ENCODE data around the gene TCF15.
"Not testable (repeated sequence)": the region's sequence is repeated elsewhere in the genome, so short reads cannot be mapped to it uniquely, and the experiment has no call there.

The TCF15 gene

DNA sequence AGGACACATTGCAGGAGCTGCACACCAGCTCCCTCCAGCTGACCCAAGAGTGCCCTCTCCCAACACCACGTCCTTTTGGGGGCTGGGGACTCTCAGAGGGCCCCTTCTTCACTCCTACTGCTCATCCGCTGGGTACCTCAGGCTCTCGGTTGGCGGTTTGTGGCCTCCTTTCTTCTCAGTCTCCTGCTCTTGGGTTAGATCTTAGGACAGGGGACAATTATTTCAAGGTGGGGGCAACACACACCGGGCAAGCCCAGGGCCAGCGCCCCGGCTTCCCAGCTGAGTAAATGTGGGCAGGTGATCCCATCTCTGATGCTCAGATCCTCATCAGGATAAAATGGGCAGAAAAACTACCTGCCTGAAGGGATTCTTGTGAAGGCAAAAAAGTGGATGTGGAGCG, 1.1 kb downstream of the TCF15 start:
- DNase-seq, result no peak

DNA sequence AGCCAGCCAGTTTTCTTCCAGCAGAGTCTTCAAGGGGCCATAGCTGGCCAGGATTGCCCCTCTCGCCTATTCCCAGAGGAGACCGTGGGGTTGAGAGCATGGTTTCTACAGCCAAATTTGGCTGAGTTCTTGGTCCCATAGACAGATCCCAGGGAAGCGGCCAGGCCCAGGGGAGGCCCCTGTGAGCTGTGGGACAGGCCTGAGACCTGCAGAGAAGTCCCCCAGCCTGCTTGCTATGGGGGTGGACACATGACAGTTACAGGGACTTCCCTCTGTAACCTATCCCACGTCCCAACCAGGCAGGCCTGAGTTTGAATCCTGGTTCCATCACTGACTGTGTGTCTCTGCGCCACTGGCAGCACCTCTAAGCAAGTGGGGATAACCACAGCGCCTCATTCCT, 2.6 kb downstream of the TCF15 start:
- DNase-seq, result no peak

DNA sequence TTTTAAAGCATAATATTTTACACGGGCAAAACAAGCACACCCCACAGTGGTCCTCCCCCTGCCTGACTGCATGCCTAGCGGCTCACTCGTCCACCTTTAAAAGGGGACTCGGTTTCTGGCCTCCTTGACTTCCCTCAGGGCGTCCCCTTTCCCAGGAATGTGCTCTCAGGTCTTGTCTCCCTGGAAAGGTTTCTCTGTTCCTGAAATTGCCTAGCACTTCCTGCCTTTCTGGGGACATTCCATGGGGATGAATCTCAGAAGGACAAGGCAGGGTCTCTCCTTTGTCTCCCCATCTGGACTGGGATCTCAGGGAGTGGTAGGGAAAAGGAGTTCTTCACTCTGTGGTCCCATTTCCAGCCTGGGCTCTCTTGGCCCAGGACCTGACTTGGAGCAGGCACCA, 4.9 kb downstream of the TCF15 start:
- no peak for DNase-seq

DNA sequence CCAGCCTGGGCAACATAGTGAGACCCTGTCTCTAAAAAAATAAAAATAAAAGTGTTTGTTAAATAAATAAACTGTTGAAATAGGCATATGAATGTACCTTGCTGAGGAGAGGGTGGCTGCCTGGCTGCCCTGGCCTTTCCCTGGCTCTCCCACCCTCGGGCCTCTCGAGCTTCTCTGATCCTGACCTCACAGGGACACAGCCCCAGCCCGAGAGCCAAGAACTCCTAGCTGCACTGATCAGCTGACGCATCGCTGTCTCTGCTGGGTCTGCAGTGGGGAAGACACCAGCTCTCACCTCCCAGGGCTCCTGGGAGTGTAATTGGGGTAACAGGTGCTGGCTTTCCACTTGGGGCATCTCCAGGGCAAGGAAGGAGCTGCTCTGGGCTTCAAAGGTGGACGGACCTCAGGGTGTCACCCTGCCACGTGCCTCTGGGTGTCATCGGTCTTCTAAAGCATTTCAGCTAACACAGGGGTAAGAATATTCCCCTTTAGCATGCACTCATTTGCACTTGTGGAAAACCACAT, 6.9 kb downstream of the TCF15 start:
- DNase-seq, result no peak

DNA sequence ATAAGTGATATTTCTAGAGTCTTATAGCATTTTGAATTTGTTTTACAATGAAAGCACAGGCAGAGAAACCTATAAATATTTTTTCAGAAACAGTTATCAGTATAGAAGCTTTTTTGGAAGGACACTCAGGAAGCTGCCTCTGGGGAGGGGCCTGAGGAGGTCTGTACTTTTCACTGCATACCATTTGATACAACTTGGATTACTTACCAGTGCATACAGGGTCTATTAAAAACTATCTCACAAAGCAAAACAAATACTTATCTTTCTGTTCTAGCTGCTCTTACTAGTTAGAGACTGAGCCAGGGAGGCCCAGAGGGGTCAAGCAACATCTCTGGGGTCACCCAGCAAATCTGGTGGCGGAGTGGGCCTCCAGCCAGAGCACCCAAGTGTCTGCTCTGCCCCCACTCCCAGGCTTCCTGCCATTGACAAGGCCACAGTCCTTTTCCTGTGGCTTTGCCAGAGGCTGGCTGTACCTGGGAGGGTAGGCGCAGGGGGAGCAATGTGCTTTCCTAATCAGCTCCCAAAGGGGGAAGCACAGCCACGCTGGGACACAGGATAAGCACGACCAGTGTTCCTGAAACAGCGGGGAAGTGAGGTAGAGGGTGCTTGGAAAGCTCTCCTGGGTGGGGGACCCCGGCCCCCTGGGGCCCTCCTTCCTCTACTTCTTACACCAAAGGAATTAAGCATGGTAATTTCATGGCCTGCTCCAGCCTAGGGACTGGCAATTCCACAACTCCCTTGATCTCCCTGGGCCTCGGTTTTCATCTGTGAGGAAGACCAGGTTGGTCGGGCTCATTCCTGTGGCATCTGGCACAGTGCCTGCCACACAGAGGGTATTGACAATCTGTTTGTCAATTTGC, 7.8 kb downstream of the TCF15 start:
- DNase-seq, result no peak

DNA sequence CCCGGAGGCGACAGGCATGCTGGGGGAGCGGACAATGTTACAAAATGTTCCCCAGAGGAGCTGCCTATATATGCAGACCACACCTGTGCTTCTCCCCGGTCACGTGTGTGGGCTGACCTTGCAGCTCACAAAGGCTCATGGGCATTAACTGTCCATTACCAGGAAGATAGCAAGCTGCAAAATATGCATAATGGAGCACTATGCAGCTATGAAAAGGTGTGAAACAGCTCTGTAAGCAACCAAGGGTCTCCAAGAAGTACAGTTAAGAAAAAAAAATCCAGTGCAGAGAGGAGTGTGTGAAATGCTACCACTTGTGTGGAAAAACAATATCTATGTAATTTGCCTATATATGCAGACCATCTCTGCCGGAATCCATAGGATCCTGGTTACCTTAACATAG, 9.4 kb downstream of the TCF15 start:
- no peak for DNase-seq

DNA sequence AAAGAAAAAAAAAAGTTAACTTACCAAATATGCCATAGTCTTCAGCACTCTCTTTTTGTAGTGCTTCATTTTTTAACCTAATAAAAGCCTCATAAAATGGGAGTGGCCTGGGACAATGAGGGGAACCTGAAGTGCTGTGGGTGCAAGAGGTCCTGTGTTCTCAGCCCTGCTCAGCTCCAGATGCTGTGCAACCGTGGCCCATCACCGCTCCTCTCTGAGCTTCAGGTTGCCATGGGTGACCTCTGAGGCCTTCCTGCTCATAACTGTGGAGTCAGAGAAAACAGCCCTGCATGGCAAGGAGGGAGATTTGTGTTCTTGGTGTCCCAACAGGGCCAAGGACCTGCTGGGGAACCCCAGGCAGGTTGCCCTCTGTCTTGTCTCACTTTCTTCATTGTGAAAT, 10.0 kb downstream of the TCF15 start:
- no peak for DNase-seq

DNA sequence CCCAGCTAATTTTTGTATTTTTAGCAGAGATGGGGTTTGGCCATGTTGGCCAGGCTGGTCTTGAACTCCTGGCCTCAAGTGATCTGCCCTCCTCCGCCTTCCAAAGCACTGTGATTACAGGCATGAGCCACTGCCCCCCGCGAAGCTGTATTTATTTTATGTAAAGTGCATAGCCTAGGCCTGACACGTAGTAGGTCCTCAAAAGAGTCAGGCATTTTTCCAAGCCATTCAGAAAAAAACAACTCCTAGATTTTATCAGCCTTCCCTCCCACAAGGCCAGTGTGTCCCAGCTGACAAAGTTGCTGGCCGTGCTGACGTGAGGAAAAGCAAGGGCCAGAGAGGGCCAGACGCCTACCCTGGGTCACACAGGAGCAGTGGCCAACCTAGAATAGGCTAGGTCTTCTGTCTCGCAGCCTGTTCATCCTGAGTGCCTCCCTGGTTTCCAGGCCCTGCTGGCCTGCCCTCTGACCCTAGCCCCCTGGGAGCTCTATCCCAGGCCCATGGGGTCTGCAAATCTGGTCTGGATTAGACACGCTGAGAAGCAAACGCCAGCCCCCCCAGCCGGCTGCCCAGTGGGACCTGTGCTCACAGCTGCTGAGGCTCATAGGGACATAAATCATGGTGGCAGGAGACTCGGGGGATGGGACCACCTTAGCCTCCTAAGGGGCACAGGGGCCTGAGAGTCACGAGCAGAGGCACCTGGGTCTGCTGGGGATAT, 11.8 kb downstream of the TCF15 start:
- DNase-seq, result no peak

DNA sequence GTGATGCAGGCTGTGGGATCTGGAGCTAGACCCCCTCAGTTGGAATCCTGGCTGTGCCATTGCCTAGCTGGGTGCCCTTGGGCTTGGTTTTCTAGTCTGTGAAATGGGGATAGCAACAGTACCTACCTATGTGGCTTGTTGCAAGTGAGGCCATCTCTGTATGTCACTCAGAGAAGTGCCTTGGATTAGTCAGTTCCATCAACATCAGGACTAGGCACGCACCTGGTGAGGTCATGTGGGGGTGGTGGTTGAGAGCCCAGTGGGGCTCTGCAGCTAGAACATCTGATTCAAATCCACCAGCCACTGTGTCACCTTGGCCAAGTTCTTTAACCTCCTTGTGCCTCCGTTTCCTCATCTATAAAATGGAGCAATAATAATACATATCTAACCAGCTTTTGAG, 12.5 kb downstream of the TCF15 start:
- DNase-seq, result no peak

DNA sequence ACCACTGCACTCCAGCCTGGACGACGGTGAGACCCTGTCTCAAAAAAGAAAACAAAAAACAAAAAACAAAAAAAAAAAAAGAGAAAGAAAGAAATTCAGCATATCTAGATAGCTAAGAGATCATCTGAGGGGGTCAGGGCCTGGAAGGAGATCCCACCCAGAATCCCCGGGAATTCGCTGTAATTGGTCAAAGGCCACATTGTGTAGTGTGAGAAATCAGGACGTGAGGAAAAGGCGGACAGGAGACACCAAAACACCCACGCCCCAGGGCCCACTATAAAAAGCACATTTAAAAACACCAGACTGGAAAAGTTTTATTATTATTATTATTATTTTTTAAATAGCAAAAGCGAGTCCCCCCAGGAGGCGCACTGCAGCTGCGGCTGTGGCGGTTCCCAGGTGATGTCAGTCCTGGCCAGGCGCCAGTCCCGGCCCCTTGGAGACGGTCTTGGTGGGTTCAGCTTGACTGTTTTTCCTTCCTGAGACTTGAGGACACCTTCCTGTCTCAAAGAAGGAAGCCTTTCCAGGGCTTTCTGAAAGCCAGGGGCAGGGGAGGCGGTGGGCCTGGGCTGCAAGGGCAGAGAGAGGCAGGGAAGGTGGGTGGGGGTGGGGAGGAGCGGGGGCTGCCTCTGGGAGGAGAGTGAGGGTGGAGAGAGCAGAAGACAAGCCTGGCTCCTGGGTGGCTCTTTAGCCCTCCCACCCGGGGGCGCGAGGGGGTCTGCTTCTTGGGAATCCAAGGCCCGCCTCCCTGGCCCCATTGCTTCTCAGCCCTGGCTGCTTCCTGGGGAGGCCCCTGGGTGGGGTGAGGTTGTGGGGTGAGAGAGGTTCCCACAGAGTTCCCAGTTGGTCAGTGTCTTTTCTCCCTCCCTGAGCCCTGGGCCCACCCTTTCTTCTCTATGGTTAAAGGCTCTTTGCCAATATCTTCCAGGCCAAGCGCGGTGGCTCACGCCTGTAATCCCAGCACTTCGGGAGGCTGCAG, 14.5 kb downstream of the TCF15 start:
- no peak for DNase-seq

DNA sequence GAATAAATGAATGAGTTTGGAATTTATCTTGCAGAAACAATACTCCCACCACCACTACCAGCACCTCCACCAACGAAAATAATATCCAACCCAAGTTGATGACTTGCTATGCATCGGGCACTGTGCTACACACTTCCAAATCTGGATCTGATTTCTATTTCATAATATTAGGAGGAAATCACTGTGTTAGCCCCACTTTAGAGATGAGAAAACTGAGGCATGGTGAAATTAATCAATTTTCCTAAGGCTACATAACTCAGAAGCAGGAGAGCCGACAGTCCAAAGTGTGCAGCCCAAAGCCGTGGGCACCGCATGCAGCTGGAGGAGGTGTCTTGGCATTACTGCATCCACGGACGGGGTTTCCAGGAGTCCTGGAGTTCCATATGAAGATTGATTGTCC, 17.6 kb downstream of the TCF15 start:
- DNase-seq, result no peak

DNA sequence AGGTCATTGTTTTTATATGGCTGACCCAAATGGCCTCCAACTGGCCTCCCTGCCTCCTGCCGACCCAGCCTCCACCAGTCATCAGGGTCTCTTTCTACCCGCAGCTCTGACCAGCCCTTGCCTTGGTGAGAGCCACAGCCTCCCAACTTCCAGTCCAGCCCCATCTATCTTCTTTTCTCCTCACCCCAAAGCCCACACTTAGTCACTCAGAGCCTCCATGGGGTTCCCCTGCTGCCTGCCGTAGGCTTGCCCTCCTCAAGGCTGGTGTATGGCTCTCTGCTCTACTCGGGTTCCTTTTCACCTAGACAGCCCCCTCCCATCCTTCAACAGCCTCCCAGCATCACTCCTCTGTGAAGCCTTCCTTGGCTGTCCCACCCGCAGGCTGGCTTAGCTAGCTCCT, 18.2 kb downstream of the TCF15 start:
- no peak for DNase-seq

DNA sequence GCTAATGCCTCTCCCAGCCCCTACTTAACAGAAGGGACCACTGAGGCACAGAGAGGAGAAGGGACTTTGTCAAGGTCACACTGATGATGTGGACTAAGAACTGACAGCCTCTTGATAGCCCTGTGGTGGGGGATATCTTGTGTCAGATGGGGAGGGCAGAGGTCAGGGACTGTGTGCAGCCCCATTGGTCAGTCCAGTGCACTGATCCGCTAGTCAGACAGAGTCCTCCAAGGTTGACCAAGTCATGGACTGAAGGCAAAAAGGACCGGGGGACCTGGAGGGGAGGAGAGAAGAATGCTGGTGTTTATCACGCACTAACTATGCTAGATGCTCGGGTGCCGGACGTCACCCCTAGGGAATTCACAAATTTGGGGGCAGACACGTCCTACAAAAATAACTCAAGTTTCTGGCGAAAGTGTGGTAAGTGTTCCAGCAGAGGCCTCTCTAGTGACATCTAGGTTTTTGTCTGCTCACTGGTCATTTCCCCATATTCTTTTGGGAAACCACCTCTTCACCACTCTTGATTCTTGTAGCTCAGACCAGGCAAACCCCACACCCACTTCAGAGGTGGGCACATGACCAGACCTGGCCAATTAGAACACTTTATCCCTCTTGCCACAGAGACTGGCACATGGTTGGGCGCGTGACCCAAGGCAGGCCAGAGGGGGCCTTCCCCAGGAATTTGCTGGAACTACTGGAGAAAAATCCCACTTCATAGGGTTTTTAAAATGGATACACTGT, 21.0 kb downstream of the TCF15 start:
- no peak for DNase-seq

DNA sequence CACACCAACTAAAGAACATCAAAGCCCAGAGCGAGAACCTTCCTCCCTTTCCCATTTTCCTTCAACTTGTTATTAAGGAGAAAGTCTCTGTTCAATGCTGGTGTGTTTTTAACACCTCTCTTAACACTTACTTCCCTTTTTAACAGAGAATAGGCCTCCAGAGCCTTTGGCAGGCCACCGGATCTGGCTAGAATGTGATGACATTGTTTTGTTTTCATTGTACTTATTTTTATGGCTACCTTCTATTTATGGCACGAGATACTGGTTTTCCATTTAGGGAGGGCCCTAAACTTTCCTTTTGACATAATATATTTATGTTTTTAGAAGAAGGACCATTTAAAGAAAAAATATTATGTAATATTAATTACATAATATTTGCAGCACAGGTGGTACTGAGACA, 21.6 kb downstream of the TCF15 start:
- DNase-seq, result no peak

DNA sequence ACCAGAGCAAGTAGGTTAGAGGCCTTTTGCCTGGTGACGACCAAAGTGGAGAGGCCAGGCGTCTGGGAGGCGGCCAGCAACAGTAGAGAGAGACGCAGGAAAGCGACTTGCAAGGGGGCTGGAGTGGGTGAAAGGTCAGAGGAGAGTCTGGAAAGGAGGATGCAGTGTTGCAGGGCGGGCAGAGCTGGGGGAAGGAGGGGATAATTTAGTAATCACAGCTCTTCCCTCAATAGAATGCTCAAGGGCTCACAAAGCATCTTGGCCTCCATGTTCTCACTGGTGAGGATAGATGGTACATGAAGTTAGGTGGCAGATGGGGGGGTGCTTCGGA, 25.2 kb downstream of the TCF15 start:
- DNase-seq, result no peak

DNA sequence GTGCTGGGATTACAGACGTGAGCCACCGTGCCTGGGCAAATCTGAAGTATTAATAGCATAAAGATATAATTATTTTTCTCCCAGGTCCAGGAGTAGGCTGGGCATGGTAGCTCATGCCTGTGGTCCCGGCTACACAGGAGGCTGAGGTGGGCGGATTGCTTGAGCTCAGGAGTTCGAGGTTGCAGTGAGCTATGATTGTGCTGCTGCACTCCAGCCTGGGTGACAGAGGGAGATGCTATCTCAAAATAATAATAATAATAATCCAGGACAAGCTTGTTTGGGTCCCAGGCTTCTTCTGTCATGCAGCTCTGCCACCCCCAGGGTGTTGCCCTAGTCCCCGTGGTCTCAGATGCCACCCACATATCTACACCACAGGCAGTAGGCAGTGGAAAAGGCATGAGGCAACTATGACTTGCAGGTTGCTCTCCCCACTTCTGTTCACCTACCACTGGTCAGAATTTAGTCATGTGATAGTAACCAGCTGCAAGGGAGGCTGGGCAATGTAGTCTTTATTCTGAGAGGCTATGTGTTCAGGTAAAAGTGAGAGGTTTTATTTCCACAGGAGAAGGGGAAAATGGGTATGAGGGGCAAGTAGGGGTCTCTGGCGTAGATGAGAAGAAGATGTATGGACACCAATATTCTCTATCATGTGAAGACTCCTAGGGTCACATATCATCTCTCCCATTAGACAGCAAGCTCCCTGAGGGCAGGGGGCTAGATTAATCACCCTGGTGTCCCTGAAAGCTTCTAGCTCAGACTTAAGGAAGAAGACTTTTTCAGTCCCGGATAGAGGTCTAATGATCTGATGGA, 25.7 kb downstream of the TCF15 start:
- DNase-seq, result no peak

DNA sequence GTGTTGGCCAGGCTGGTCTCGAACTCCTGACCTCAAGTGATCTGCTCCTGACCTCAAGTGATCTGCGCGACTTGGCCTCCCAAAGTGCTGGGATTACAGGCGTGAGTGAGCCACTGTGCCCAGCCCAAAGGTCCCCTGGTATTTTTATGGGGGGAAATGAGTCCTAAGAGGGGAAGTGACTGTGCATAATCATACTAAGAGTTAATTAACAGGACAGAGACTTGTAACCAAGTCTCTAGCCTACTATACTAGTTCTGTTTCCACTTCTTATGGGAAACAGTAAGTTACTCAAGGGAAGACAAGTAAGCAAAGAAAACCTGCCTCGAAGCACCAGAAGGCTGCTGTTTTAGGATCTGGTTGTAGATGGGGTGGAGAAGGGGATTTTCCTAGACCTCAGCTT, 27.9 kb downstream of the TCF15 start:
- no peak for DNase-seq

DNA sequence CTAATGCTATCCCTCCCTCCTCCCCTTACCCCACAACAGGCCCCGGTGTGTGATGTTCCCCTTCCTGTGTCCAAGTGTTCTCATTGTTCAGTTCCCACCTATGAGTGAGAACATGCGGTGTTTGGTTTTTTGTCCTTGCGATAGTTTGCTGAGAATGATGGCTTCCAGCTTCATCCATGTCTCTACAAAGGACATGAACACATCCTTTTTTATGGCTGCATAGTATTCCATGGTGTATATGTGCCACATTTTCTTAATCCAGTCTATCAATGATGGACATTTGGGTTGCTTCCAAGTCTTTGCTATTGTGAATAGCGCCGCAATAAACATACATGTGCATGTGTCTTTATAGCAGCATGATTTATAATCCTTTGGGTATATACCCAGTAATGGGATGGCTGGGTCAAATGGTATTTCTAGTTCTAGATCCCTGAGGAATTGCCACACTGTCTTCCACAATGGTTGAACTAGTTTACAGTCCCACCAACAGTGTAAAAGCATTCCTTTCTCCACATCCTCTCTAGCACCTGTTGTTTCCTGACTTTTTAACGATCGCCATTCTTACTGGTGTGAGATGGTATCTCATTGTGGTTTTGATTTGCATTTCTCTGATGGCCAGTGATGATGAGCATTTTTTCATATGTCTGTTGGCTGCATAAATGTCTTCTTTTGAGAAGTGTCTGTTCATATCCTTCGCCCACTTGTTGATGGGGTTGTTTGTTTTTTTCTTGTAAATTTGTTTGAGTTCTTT, 31.0 kb downstream of the TCF15 start:
- DNase-seq, result not testable (repeated sequence)

DNA sequence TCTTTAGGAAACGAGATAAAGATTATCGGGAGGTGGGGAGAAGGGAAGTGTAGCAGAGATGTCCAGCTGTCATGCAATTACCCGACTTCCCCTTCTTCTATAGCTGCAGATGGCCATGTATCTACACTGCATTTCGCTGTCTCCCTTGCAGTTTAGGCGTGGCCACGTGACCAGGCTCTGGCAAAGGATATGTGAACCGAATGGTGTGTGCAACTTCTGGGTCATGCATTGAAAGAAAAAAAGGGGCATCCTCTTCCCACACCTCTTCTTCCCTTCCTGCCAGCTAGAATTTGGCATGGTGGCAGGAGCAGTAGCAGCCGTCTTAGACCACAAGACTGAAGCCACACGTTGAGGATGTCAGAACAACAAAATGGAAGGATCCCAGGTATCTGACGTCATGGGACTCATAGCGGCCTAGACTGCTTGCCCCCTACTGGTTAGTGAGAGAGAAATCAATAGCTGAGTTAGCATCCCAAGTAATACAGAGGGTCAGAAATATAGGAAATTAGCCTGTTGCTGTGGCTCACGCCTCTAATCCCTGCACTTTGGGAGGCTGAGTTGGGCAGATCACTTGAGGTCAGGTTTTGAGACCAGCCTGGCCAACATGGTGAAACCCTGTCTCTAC, 32.8 kb downstream of the TCF15 start:
- no peak for DNase-seq

DNA sequence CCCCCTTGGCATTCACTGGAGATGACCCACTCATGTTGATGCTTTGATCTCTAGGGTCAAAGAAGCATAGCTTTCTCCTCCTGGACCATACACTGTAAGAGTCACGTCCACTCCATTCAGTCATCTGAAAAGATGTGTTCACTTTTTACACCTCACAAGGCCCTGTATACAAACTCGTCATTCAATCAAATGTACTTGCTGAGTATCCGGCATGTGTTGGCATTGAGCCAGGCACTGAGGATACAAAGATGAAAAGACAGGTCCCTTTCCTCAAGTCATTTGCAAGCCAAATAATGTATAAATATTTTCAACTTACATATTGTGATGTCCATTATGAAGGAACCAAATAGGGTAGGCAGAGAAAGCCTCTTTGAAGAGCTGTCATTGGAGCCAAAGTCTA, 34.0 kb downstream of the TCF15 start:
- no peak for DNase-seq
